ENCODE results near the gene SRSF3.
"Not testable (repeated sequence)": the region's sequence is repeated elsewhere in the genome, so short reads cannot be mapped to it uniquely, and the experiment has no call there.

The SRSF3 gene

GRCh38 chr6:36594029-36594815, at the start of gene SRSF3:
Gene SRSF3 (plus strand): TSS chr6:36594362. CDS start chr6:36596763, 2,401 bp downstream.
- peak; percentile 99 for DNase-seq

GRCh38 chr6:36545767-36546307, 48.3 kb upstream of the SRSF3 start:
- DNase-seq, result no peak

- DNase-seq, result peak; percentile 53
Measured at GRCh38 chr6:36546308-36546919, 47.7 kb upstream of the SRSF3 start.

- peak; percentile 86 for DNase-seq
Measured at GRCh38 chr6:36546920-36547645, 47.1 kb upstream of the SRSF3 start, which contains the start of gene STK38. Gene STK38 (minus strand): TSS chr6:36547479. CDS start chr6:36540202, 7,277 bp downstream.

GRCh38 chr6:36547646-36548400, 46.3 kb upstream of the SRSF3 start:
- DNase-seq, result no peak

GRCh38 chr6:36548401-36548743, 45.8 kb upstream of the SRSF3 start:
- no peak for DNase-seq

GRCh38 chr6:36550473-36551000, 43.6 kb upstream of the SRSF3 start:
- DNase-seq, result no peak

GRCh38 chr6:36555750-36556252, 38.4 kb upstream of the SRSF3 start:
- DNase-seq, result no peak

- DNase-seq, result no peak
Measured at GRCh38 chr6:36556281-36556680, 37.9 kb upstream of the SRSF3 start.

GRCh38 chr6:36559011-36559793, 35.0 kb upstream of the SRSF3 start:
- peak; percentile 61 for DNase-seq

GRCh38 chr6:36560822-36561221, 33.3 kb upstream of the SRSF3 start:
- no peak for DNase-seq

- peak; percentile 74 for DNase-seq
Measured at GRCh38 chr6:36563237-36563927, 30.8 kb upstream of the SRSF3 start.

GRCh38 chr6:36563928-36564284, 30.3 kb upstream of the SRSF3 start:
- DNase-seq, result no peak

- no peak for DNase-seq
Measured at GRCh38 chr6:36566418-36566905, 27.7 kb upstream of the SRSF3 start.

GRCh38 chr6:36570264-36570663, 23.9 kb upstream of the SRSF3 start:
- DNase-seq, result no peak

- no peak for DNase-seq
Measured at GRCh38 chr6:36571122-36572043, 22.8 kb upstream of the SRSF3 start.

- not testable (repeated sequence) for DNase-seq
Measured at GRCh38 chr6:36572353-36573311, 21.5 kb upstream of the SRSF3 start.

GRCh38 chr6:36574679-36575078, 19.5 kb upstream of the SRSF3 start:
- DNase-seq, result no peak
